GM21526 (cell line): ENCODE data around the gene COL23A1.

ENCODE experiments used
- ATAC-seq: cut with Tn5 transposase; IDR thresholded peaks from one replicate; pipeline ENCODE4 v1.9.1; 2021; ENCODE audit warnings: moderate library complexity; ENCODE audit not compliant: unreplicated experiment, low FRiP score

The COL23A1 gene

DNA sequence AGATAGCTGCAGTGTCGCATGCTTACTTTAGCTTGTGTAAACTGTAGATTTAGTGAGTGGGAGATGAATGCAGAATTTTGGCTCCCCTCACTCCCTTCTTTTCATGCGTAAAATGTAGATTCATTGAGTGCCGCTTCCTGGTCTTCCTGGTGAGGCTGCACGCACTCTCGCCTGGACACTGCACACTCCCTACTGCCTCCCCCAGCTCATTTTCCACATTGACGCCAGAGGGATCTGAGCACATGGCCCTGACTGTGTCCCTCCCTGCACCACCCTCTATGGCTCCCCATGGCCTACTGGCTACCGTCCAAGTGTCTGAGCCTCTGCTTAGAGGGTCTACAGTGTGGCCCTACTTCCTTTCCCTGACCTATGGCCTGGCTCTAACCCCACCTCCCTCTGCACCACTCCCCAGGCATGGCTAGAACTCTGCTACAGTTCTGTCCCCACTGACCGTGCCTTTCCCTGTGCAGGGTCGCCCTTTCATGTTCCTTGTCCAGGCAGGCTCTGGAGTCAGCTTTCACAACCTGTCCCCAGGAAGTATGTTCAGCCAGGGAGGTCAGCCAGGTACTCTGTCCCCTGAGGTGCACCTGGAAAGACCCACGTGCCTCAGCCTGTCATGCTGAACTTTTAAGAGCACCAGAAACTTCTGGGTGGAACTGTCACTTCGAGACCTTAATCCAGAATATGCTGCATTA lies 160.6 kb downstream of the COL23A1 start:
- no peak for ATAC-seq

DNA sequence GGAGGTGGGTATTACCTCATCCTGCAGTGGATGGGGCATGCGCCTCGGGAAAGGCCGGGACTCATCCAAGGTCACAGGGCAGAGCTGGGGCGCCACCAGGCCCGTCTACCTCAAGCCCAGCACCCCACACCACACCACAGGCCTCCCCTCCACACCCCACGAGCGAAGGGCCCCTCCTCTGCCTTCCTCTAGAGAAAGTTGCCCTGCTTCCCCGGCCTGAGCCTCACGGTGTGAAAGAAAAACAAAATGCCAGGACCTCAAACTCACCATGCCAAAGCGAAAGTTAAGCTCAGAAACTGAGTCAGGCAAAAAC lies 161.1 kb downstream of the COL23A1 start:
- ATAC-seq = no peak

DNA sequence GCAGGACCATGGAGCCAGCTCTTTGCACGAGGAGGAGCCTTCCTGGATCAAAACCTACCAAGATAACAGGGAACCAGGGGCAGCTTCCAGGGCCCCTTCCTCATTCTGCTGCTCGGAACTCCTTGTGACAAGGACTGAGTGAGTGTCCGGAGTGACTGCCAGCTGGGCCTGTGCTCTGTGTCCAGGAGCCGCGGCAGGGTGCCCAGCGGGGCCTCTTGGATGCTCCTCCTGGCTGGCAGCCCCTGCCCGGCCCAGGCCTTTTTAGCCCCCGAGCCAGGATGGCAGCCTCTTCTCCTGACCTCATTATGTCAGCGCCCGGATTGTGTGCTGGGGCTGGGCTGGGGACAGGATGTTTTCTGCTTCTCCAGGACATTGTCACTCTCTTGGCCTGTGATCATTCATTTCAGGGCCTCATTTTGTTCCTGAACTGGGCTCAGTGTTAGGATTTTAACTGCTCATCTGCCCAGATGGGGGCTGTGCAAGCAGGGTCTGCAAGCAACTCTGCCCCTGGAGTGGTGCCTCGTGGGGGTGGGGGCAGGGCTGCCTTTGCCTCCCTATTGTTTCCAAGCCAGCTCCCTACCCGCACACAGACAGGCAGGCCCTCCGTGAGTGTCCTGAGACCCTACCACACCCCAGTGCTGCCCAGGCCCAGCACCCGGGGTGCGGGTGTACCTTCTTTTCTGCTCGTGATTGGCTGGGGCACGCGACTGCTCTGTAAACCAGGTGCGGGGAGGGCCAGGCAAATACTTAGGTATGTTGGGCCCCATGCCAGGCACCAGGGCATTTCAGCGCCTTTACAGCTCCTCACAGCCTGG lies 161.6 kb downstream of the COL23A1 start:
- ATAC-seq = no peak

DNA sequence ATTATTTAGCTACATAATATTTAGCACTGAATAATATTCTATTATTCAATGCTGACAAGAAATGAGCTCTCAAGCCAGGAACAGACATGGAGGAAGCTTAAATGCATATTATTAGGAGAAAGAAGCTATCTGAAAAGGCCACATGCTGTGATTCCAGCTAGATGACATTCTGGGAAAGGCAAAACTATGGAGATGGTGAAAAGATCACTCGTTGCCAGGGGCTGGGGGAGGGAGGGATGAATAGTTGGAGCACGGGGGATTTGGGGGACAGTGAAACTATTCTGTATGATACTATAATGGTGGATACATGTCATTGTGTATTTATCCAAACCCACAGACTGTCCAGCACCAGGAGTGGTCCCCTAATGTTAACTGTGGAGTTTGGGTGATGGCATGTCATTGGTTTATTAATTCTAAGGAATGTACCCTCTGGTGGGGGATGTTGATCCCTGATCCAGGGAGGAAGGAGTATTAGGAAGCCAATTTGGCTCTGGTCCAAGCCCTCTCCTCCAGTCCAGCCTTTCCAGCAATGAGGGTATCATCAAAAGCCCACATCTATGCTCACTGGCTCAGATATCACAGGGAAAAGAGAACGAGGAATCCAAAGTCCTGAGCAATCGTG lies 162.5 kb downstream of the COL23A1 start:
- ATAC-seq = no peak

DNA sequence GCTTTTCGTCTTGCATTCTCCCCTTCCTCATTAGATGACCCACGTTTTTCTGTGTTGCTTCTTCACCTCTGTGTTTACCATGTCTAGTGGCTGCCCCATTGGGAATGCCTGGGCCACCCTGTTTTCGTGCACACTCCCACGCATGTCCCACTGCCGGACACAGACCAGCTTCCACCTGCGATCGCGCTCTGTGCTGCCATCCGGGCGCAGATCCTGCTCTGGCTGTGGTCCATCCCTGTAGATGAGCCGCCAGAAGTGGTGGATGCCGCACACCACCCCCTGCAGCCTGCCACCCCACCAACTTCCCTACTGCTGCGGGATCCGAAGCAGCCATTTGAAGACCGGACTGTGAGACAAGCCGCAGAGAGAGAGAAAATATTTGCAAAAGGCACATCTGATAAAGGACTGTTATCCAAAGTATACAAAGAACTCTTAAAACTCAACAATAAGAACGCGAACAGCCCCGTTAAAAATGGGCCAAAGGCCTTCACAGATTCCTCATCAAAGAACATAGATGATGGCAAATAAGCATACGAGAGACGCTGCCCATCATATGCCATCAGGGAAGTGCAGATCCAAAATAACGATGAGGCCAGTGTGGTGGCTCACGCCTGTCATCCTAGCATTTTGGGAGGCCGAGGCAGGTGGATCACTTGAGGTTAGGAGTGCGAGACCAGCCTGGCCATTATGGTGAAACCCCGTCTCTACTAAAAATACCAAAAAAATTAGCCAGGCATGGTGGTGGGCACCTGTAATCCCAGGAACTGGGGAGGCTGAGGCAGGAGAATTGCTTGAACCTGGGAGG lies 163.7 kb downstream of the COL23A1 start:
- ATAC-seq = no peak

DNA sequence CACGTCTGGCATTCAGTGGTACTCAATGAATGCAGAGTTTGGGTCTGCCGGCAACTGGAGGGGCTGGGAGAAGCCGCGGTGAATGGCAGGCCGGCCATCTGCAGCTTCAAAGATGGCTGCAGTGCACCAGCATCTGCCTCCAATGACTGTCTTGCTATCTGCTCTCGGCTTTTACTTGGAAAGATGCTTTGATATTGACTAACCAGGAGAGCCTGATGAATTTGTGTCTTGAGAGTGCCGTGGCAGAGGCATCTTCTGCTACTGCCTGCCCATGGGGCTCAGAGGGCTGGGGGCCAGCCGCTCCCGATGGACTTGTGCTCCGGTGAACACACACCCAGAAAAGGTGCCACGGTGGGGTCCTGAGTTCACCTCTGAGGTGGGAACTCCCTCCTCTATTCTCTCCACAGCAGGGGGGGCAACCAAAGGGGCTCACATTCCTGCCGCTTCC lies 164.5 kb downstream of the COL23A1 start:
- no peak for ATAC-seq

DNA sequence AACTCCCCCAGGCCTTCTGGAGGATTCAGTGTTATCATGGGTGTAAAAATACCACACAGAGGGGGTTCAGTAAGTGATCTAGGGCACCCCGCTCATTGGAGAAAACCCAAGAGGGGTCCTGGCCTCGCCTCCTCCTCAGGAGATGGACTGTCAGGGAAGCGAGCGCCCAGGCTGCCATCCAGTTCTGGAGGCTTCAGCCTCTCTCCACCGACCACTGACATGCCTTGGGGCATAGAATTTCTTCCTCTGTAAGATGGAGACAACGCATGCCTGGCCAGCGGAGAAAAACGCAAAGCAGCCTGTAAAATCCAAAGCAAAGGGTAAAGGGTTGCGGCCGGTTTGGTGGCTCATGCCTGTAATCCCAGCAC lies 165.4 kb downstream of the COL23A1 start:
- ATAC-seq = no peak

DNA sequence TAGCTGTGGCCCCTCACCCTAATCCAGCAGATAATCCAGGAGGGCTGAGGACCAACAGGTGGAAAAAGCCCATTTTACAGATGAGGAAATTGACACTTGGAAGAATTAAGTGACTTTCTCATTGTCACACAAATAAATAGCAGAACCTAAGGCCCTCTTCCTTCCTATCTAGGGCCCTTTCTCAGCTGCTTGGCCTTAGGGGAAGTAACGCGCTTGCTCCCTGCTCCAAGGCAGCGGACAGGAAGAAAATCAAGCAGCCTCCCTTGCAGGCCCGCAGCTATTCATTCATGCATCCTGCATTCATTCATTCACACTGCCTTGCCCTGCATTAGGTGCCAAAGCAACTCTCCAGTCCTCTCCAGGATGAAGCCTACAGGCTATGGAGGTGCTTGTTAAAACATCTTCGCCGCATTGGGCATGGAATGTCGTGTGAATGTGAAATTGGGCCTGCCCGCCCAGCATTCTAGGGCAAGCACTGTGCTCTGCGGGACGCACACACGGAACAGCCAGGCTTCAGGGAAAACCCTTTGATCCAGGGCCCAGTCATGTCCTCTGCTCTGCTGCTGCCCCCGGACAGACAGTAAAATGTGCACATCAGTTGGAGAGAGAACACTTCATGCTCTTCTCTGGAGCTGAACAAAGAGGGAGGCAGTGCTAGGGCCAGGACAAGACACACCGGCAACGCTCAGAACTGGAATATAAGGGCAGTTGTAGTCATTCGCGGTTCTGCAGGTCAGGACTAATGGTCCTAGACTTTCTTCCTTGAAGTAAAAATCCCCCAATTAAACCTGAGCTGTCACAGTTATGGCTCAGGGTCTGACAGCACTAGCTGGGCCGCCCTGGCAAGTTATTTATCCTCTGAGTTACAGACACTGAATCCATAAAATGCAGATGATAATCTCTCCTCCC lies 166.0 kb downstream of the COL23A1 start:
- ATAC-seq = no peak

DNA sequence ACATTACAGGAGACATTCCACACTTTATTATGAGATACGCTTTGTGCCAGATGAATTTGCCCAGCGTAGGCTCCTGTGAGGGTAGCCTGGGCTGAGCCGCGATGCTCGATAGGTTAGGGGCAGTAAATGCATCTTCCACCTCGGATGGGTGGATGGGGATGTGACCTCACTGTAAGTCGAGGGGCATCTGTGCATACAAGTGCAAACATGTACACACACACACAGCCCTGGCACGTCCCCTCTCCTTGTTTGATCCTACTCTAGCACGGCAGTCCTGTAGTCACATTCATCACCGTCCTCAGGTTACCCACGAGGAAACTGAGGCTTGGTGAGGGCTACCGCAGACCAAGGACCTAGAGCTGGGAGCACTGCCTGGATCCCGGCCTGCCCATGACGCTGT lies 166.8 kb downstream of the COL23A1 start:
- ATAC-seq = no peak

DNA sequence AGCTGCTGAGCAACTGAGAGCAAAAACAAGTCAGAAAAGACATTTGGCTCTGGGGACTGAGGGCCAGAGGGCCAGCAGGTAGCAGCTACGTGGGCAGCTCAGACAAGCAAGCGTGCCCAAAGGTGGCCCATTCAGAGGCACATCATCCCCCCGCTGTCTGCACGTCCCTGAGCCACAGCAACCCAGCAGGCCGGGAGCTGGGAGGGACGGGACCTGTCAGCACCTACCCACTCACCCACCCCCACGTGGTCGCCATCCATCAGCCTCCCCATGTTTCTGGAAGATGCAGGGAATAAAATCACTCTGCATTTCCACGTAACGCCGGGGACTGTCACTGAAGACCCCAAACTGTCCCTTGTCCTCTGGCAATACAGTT lies 167.8 kb downstream of the COL23A1 start:
- ATAC-seq = no peak

DNA sequence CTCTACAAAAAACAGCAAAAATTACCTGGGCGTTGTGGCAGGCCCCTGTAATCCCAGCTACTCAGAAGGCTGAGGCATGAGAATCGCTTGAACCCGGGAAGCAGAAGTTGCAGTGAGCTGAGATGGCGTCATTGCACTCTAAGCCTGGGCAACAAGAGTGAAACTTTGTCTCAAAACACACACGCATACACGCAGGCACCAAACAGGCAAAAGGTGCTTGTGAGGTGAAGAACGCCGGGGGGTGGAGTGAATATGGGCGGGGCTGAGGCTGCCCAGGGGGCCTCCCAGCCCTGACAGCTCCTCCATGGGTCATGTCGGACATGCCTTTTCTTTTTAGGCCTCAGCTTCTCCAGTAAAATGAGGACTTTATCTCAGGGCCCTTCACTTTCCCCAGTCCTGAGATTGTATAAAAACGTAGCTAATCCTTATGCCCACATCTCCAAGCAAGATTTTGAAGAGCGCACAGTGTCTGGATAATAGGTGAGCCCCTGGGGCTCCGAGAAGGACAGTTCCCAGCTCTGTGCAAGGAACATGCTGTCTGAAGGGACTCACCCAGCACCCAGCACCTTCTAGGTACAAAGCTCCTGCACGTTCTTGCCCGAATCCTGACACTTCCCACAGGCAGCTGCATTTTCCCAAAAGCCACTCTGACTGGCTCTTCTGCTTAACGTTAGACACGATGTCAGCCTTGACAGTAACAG lies 168.3 kb downstream of the COL23A1 start:
- no peak for ATAC-seq

DNA sequence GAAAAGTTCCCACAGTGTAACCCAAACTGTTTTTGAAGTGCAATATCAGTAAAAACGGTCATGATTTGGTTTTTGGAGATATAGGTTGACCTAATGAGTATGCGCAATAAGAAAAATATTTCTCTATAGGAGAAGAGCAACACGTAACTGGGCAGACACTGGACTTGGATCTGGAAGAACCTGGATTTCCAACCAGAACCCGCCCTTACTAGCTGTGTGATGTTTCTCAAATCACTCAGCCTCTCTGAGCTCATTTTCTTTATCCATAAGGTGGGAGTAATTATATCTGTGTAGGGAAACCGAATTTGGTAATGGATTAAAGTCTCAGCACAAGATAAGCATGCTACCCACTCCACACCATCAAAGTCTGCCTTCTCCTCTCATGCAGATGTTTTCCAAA lies 169.1 kb downstream of the COL23A1 start:
- ATAC-seq = no peak

DNA sequence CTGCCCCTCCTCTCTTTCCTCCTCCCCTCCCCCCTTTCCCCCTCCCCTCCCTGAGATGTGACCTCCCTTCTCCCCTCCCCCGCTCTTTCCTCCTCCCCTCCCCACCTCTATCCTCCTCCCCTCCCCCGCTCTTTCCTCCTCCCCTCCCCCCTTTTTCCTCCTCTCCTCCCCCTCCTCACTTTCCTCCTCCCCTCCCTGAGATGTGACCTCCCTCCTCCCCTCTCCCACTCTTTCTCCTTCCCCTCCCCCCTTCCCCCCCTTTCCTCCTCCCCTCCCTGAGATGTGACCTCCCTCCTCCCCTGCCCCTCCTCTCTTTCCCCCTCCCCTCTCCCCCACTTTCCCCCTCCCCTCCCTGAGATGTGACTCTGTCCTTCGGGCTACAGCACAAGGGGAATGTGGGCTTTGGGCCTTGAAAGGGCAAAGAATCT lies 169.8 kb downstream of the COL23A1 start:
- ATAC-seq = no peak

DNA sequence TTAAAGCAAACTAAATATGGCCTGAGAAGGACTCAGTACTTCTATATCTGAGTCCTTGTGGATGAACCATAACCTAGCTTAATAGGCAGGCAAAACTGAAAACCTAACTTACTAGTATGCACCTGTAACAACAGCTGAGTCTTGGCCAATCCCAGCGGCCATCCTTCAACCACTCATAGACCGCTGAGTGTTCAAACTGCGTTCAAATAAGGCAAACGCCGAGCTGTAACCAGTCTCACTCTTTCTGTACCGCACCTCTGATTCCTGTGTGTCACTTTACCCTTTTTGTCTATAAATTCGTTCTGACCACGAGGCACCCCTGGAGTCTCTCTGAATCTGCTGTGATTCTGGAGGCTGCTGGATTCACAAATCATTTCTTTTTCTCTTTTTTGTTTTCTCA lies 170.5 kb downstream of the COL23A1 start:
- no peak for ATAC-seq

DNA sequence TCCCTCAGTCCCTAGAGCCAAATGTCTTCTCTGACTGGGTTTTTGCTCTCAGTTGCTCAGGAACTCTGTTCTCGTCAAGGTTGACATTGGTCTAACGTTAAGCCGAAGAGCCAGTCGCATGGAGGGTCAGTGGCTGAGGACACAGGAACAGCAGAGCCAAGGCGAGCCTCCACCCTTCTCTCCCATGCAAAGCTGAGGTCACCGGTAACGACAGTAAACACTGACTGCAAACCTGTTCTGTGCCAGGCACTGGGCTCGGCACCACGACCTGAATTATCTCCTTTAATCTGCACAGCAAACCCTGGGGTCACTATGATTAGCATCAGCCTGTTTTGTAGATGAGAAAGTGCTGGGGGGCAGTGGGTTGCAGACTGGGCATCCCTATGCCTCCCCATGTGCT lies 171.0 kb downstream of the COL23A1 start:
- no peak for ATAC-seq

DNA sequence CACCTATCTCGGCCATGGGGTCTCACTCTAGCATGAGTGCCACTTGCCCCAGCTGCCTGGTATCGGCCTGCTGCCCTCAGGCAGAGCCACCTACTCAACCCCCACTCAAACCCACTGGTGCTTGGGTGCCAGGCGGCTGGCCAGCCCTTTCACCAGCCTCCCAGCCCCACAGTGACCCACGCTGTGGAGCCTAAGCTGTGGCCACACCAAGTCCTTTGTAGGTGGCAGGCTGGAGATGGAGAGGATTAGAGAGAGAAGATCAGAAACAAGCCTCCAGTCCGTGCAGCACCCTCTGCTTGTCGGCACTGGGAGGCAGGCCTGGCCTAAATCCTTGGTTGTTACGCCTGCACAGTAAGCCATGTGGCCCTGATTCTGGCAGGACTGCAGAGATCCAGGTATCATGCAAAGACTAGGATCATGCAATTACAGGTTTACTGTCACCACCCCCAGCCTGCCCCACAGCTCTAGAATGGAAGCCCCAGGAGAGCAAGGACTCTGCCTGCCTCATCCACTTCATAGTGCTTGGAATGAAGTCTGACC lies 171.7 kb downstream of the COL23A1 start:
- no peak for ATAC-seq

DNA sequence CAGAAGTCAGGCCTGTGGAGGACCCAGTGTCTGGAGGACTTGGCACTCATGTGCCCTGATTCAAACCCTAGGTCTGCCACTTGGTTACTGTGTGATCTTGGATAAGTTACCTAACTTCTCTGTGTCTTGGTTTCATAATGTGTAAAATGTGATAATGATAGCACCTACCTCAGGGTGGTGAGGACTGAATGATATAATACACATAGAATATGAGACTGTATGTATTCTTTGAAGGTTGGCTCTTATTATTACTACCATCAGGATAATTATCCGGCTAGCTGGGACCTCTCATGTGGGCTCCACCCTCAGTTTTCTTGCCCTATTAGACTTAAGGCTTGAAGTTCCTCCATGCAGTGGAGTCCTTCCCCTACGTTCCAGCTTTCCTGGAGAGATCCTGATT lies 172.2 kb downstream of the COL23A1 start:
- ATAC-seq = no peak

DNA sequence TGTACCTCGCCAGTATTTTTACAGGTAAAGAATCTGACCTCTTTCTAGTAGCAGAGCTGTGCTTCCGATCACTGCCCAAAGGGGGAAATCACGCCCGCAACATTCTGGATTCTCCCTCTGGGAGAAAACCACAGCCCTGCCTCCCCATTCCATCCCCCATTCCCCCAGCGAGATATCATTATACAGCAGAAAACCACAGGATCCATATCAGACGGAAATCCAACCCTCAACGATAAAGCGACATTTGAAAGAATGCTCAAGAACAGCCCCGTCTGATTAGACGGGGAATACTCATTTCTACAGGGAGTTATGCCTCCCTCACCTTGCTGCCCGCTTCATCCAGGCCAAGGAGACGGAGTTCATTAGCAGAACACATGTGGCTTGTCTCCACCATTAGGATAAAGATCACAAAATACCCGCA lies 172.8 kb downstream of the COL23A1 start:
- ATAC-seq = no peak

DNA sequence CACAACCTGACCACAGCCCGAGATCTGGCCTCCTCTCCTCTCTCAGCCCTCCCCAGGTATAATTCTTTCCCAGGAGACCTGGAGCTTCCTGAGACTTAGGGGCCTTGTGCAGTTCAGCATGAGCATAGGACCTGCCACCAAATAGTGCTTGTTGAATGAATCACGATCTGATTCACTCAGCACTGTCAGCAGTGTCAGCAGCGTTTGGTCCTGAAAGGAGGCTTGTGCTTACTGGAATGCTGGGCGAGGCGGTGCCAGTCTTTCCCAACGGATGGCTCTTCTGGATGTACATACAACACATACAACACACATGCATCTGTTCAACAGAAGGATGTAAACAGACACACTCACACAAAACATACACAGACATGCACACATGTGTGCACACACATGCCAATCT lies 173.3 kb downstream of the COL23A1 start:
- ATAC-seq = no peak
